ENCODE measurements around the gene CREB1. TPM values are rescaled to one million over a fixed set of nuclear protein-coding genes. Genes with fewer than 3 reads are reported as not detected.

The CREB1 gene
- total and polyA plus RNA-seq, 9 of the 15 experiments (the other 6 are each of a cell fraction or from before 2014, with no cell fraction given): 8.9 to 51.3 (median 19.5) TPM

- TF ChIP-seq REST (IDR thresholded peaks at IDR 0.05; ENCODE audit: borderline replicate concordance) (no peak), REST (CRISPR knock-in tag; IDR thresholded peaks at IDR 0.05; ENCODE audit: low read depth) (no peak), ZNF830 (CRISPR knock-in tag; IDR thresholded peaks at IDR 0.05) (no peak), HDAC2 (IDR thresholded peaks at IDR 0.05) (0 out of 2 replicates have a peak, but pooled peaks have one; percentile 28), CREM (IDR thresholded peaks at IDR 0.05; ENCODE audit: low read depth) (no peak), PML (IDR thresholded peaks at IDR 0.05; ENCODE audit: low read length) (no peak), ZFPM2 (CRISPR knock-in tag; IDR thresholded peaks at IDR 0.05) (no peak), CHD2 (IDR thresholded peaks at IDR 0.05; ENCODE audit: low read depth, low read length) (no peak), POLR3G (IDR thresholded peaks at IDR 0.05; ENCODE audit: extremely low read depth, insufficient read length, insufficient replicate concordance) (no peak), BDP1 (IDR thresholded peaks at IDR 0.05; ENCODE audit: insufficient read depth, insufficient read length) (no peak), FOXA1 (IDR thresholded peaks at IDR 0.05; ENCODE audit: borderline replicate concordance) (no peak), RBM14 (IDR thresholded peaks at IDR 0.05; ENCODE audit: borderline replicate concordance, insufficient read depth, low read depth, low read length) (no peak), NR3C1 (CRISPR knock-in tag; IDR thresholded peaks at IDR 0.05) (no peak), CREB3L1 (IDR thresholded peaks at IDR 0.05; ENCODE audit: borderline replicate concordance, low read depth) (no peak), PCBP2 (IDR thresholded peaks at IDR 0.05; ENCODE audit: low read depth, low read length, poor library complexity, severe bottlenecking) (no peak), MXI1 (IDR thresholded peaks at IDR 0.05; ENCODE audit: low read depth, low read length) (no peak), ZNF766 (CRISPR knock-in tag; conservative IDR thresholded peaks at IDR 0.05) (0 out of 2 replicates have a peak, but pooled peaks have one; percentile 26), BACH1 (tag; IDR thresholded peaks at IDR 0.05) (no peak), ZNF197 (CRISPR knock-in tag; IDR thresholded peaks at IDR 0.05; ENCODE audit: low read depth) (no peak)
These were observed 103.1 kb downstream of the CREB1 start (continued) for GRCh38 chr2:207632575-207633493.

All from K562 (cell line).